Ishikawa (cell line): ENCODE data around the gene ORC5.

Experiments used
- CEBPB ChIP-seq: IDR thresholded peaks from 2 replicates; pipeline ENCODE4 v1.6.1; 2012
- EP300 ChIP-seq: IDR thresholded peaks from 2 replicates; pipeline ENCODE4 v1.6.1; 2012; ENCODE audit warnings: borderline replicate concordance
- FOXM1 ChIP-seq: IDR thresholded peaks from 2 replicates; pipeline ENCODE4 v1.6.1; 2012; ENCODE audit warnings: low read depth, borderline replicate concordance
- RAD21 ChIP-seq: IDR thresholded peaks from 2 replicates; pipeline ENCODE4 v1.6.1; 2012; ENCODE audit warnings: low read depth
- TAF1 ChIP-seq: IDR thresholded peaks from 2 replicates; pipeline ENCODE4 v1.6.1; 2012; ENCODE audit warnings: low read depth, mild to moderate bottlenecking
- YY1 ChIP-seq: IDR thresholded peaks from 2 replicates; pipeline ENCODE4 v1.6.1; 2012; ENCODE audit warnings: low read depth

- TF ChIP-seq TAF1, result no peak
- TF ChIP-seq YY1, result no peak
- TF ChIP-seq FOXM1, result no peak
- no peak for TF ChIP-seq CEBPB
- no peak for TF ChIP-seq RAD21
- no peak for TF ChIP-seq EP300
These were observed 71.9 kb downstream of the ORC5 start for GRCh38 chr7:104135760-104136558.
